HG03432 (cell line): Measurements from ENCODE around the gene AFDN.
A peak's percentile ranks its signal among the peaks of the same experiment; 100 is the strongest.

Experiments
- ATAC-seq: cut with Tn5 transposase; IDR thresholded peaks from one replicate; pipeline ENCODE4 v1.9.1; 2021; ENCODE audit warnings: mild to moderate bottlenecking, moderate library complexity; ENCODE audit not compliant: unreplicated experiment

Gene AFDN

DNA sequence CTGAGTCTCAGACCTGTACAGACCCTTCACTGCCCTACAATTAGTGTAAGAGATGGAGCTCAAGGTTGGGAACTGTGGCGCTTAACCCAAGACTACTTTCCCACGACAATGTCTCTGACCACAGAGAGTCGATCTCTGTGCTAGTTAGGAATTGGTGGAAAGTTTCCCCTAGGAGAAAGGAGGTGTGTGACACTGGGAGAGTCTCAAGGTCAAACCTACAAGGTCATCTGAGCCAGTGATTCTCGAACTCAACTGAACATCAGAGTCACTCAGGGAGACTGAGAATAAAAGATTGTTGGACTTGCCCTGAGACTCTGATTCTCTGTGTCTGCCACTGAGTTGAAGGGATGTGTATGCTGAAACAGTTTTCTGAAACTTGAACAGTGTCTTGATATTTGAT lies 9.7 kb upstream of the AFDN start:
- no peak for ATAC-seq

DNA sequence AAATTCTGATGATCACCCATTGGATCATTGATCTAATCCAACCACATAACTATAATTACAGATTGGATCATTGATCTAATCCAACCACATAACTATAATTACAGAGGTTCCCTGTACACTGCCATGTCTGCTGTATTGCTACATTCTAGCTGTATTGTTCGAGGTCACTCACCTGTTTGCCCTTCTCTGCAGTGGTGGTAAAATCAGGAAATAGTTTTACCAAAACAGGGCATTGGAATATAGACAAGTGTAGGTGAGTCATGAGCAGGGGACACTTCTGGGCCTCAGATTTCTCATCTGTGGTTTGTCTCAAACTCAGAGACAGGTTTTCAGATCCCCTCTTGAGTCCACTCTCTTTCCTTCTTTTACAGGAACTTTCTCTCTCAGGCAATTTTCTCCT lies 9.0 kb upstream of the AFDN start:
- no peak for ATAC-seq

DNA sequence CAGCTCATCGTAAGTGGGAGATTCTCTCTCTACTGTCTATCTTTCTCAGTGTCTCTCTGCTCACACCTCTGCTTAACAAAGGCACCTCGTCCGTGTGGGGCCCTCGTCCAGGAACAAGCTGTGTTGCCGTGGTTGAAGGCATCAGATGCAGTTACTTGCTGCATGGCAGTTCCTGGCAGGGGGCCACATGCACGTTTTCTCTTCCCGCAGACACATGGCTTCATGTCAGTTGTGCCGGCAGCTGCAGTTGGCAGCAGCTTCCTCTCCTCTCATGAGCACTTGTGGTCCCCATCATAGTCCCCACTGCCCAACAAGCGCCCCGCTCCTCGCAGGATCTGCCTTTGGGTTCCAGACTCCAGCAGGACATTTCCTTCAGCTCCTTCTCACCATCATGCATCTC lies 7.1 kb upstream of the AFDN start:
- no peak for ATAC-seq

DNA sequence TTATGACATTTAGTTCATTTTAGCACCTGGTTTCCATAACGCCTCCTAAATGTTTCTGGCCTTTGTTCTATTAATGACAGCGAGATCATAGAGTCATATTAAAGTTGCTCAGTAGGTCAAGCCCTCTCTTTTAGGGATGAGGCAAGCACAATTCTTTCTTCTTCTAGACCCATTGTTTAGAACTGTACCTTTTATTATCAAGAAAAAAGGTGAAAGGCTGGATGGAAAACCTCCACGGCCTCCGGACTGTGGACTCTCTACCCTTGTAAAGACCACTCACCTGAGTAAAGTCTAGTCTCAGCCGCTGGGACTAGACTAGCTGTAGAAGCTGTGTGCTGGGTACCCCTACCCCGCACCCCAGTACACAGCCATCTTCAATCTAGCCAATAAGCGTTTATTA lies 6.0 kb upstream of the AFDN start:
- no peak for ATAC-seq

DNA sequence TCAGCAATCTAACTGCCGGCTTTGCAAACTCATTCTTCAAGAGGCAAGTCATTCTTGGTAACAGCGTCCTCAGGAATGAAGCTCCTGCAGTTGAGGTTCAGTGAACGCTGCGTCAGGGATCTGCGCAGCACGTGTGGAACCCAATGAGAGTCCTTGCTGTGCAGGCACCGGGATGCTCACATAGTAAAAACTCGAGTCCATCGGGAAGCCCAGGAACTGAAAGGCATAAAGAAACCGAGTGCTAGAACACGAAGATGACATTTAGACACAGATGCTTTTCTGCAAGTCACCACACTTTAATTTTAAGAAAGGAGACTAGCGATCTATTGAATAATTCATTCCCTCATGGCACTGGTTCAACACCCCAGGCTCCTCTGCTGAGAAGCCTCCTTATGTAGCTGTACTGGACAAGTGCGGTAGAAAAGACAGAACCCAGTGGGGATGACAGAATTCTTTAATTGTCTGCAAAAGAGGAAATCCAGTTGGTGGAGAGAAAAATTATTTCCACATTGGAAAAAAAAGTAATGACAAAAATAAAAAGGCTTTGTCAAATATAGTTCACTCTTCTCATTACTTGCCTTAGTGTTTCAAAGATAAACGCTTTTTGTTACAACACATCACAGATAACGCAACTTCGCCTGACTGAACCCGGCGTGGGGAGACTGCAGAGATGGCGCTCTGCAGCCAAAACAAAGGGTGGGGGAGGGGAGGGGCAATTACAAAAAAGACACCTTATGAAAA lies 1.9 kb upstream of the AFDN start:
- no peak for ATAC-seq

DNA sequence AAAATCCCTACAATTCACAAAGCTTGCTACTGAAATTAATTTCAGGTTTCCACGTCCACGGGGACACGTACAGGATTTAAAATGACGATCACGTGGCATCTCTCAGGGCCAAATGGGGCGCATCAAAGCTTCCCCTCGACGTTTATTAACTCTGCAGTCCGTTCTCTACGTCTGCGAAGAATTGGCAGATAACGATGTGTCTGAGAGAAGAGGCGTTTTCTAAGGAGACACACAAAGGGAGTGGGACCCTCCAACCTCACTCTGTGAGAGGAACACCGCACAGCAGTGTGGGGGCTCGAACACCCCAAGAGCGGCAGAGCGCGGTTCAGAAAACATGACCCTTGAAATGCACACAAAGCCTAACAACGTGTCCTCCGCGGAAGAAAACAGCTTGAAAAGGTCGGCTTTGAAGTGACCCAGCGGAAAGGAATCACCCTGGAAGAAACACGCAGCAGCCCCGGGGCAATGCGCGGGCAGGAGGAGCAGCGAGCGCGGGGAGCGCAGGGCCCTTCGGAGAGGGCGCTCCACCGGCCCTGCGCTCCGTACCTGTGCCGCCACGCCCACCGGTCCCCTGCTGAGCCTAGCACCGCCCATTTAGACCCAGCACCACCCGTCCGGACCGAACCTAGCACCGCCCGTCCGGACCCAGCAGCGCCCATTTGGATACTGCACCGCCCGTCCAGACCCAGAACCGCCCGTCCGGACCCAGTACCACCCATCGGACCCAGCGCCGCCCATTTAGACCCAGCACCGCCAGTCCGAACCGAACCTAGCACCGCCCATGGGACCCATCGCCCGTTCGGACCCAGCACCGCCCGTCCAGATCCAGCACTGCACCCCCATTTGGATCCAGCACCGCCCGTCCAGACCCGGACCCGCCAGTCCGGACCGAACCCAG lies 1.1 kb upstream of the AFDN start:
- ATAC-seq = peak; percentile 16

DNA sequence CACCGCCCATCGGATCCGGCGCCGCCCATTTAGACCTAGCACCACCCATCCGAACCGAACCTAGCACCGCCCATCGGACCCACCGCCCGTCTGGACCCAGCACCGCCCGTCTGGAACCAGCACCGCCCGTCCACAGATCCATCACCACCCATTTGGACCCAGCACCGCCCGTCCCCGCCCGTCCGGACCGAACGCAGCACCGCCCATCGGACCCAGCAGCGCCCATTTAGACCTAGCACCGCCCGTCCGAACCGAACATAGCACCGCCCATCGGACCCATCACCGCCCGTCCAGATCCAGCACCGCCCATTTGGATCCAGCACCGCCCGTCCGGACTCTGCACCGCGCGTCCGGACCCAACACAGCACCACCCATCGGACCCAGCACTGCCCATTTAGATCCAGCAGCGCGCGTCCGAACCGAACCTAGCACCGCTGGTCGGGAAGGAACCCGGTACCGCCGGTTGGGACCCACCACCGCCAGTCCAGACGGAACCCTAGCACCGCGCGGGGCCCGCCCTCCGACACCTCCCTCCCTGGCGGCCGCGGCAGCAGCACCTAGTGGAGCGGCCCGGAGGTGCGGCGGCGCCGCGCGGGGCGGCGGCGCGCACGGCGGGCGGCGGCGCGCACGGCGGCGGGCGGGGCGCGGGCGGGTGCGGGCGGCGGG lies 348 bp upstream of the AFDN start:
- peak; percentile 89 for ATAC-seq

DNA sequence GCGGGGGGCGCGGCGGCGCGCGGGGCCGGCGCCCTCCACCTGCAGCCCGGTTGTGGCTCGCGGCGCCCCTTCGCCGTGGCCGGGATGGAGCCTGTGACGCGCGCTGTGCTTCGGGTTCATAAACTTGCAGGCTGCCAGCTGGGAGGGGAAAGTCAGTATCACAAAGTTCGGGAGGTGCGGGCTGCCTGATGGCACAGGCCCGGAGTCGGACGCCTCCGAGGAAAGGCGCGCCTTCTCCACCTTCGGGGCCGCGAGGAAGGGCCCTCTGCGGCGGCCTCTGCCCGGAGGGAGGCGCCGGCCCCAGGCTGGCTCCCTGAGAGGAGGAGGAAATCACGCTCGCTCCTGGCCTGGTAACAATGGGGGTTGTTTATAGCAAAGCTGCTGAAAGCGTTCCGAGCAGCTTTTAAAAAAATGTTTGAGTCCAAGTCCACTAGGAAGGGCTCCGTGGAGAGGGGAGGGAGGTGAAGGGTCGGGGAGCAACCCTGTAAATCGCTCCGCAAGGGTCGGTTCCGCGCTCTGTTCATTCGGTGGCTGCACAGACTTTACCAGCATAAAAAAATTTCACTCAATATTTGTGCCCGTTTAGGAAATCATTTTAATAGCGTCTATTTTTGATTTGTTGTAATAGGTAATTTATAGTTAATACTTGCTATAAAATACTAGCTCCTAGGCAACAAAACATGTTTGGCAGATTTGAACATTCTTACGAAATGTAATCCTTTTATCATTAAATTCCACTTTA lies 1.0 kb downstream of the AFDN start:
- ATAC-seq = peak; percentile 29

DNA sequence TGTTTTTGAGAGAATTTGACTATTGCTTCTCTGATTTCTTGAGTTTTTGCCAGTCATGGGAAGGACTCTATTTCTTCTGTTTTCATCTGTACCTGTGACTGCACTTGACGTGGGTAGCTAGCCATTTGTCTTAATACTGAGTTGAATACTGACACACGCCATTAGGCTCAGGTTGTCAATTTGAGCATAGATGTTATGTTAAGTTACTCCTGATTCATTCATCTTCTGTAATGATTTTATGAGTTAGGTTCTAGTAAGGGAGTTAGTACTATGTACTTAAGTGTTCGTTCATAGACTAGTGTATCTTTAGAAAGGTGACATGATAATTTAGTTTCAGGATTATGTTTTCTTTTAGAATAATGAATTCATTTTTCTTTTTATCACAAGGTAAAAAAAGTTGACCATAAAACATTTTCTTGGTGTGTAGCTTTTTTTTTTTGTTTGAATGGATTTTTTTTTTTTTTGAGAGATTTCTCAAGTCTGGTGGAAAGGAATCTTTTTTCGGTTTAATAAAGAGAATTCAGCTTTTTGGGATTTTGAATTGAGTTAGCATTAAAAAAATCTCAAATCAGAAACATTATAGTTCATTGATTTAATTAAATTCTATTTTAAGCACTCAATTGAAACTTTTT lies 1.7 kb downstream of the AFDN start:
- ATAC-seq = no peak

DNA sequence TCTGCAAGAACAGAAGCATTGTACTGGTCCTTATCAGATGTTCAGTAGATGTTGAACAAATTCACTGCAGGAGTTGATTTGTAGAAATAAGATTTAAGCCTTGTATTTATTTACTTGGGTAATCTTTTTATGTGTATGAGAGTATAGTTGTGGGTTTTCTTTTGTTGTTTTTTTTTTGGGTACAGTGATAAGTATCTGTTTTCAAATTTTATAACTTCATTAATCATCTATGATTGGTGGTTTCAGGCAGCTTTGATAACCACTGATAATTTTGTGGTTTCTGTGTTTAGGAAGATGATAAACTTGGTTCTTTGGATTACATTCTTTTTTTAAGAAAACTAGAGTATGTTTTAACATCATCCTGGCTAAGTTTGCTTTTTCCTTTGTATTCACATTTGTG lies 2.8 kb downstream of the AFDN start:
- no peak for ATAC-seq

DNA sequence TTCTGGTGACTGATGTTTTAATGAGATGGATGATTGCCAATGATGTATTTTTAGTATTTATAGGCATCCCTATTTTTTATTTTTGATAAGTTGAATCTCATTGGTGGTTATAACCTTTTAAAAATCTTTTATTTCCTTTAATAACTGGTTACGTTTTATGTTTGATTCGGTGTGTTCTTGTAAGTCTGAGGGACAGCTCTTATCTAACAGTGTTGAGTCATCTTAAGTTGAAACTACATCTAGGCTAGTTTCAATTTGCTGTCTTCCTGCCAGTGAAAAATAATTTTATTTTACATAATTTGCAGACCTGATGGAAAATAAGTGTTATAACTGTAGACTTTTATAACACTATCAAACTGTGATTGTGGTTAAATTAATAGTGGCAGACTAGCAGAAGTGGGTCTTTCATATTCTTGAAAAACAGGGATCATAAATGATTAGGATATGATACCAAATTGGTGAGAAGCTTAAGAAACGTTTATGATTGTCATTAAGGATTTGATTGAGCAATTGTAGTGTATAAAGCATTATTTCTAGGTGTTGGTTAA lies 4.6 kb downstream of the AFDN start:
- no peak for ATAC-seq

DNA sequence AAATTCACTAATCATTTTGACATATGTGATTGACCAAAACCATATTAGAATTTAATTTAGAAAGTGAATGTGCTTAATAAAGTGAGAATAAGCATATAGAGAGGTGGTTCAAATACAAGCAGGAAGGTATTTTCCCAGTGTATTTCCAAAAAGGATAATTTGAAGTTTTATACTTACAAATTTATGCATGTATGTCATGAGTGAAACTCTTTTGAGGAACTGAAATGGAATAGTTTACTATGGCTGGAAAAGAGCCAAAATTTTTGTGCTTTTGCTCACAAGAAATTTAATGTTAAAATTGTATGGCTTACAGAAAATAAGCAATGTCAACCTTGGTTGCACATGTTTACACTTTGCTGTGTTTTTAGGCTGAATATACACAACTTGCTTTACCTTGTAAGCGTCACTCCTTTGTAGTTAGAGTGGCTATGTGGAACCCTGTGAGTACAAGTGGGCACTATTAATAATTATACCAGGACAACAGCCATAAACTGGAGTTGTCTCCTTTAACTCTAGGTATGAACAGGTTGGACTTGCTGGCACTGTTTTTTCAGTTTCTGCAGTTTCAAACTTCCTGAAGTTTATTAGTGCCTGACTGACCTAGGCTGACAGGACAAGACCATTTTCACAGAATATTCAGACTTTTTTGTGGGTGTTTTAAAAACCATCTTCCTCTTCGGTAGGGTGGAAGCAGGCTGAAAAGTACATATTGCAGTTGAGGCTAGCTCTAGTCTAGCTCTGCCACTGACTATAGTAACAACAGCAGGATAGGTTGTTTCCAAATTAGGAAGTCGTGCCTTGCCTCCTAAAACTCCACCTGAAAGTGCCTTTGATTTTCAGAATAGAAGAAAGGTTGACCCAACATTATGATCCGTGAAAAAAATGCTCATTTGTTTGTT lies 6.0 kb downstream of the AFDN start:
- peak; percentile 52 for ATAC-seq

DNA sequence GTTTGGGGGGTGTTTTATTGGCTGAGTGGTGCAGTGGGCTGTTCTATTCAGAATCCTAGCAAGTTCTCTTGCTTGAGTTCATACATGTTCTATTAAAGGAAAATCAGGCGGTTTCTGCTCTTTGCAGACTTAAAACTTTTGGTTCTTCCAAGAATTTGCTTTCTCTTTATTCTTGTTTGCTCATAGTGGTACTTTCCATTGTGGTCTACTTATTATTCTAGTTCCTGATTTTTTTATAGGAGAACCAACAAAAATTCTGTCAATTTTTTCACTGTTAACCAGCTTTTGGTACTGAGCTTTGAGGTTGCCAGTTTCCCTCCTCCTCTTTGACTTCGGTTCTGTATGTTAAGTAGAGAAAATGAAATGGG lies 6.7 kb downstream of the AFDN start:
- peak; percentile 18 for ATAC-seq

DNA sequence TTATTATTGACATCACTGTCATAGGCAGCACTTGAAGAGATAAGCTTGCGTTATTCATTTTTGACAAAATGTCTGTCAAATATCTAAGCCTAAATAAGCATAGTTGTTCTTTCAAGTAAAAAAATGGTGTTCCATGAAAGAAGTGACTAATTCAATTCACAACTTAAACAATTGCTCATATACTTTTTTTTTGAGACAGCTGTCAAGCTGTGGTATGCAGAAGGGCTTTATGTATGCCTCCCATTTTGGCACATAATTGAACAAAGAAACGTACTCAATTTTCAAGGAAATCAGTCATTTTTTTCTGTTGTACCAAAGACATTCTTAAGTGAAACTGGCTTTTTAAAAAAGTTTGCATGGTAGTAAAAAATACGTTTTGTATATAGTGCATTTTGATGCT lies 8.5 kb downstream of the AFDN start:
- ATAC-seq = no peak

DNA sequence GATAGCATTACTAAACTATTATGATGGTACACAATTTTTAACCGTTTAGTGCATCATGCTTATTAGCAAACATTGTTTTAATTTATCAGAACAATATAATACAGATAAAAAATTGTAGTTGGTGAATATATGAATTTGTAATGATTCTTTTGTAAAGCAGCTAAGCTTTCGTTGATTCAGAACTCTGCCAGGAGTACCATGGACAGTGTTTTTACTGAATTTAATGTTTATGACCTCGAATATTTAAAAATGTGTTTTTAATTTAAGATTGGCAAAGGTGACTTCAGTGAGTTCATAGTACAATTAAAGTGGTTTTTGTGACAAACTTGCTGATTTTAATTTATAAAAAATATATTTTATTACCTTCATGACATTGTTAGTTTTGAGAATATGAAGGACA lies 10.0 kb downstream of the AFDN start:
- no peak for ATAC-seq

DNA sequence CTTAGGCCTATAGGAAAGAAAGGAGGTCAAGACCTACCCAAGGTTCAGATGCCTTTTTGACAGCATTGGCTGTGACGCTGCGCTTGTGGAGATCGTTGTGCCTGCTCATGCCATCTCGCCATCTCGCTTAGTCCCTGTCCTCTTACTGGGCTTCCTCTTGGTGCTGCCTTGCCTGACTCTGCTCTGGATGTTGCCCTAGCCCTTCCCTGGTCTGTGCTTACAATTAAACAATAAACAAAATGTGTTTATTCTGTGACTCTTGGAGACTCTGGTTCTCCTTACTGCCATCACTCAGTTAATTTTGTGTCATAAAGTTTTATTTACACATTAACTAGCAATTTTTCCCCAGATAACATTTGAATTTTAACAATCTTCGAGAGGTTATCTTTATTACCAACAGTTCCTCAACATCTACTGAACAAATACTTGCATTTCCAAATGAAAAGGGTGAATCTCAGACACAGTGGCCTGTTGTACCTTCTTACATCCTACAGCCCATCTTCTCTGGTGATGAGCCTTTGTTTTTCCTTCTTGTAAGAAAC lies 11.6 kb downstream of the AFDN start:
- ATAC-seq = no peak

DNA sequence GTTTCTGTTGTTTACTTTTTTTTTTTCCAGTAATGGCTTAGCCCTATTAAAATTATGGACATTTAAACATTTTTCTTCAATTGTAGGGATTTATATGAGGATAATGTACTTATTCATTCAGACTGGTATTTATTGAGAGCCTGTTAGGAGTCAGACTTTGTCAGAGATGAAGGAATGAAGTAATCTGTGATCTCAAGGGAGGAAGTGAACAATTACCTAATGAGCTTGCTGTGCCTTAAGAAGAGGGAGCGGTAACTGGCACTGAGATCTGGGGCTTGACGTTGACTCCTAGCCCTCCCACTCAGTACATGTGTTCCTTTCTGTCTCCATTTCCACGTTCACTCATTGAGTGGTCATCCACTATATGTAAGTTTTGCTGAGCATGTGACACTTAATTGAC lies 12.6 kb downstream of the AFDN start:
- no peak for ATAC-seq

DNA sequence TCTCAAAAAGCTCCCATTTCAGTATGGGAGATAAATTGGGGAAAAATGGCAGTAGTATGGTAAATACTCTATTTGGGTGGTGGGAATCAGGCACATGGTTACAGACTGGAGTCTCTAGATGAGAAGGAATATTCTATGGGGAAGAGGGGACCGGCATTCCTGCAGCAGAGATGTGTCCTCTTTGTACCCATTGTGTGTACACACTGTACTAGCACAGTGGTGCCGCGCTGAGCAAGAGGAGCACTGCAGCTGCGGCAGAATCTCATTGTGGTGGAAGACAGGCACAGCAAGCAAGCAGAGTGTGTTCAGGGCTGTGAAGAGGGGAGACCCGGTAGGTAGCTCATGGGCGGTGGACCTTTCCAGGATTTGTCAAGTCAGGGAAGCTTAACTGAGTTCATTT lies 13.0 kb downstream of the AFDN start:
- ATAC-seq = no peak

DNA sequence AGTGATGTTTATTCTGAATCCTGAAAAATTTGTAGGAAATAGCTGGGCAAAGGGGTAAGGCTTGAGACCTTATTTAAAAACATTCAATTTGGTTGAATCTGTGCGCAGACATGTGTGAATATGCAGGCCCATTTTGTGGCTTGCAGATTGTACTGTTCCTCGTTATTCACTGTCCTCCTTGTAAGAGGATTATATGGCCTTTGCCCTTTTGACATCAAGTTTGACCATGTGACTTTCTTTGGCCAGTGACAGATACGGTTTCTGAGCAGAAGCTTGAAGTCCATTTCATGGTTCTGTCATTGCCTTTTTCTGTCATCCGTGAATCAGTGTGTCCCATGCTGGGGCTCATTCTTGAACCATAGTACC lies 13.4 kb downstream of the AFDN start:
- no peak for ATAC-seq
